Vagina (tissue), 2 donors: ENCODE results near the gene MYH7B. TPM values are rescaled to one million over a fixed set of nuclear protein-coding genes. Genes with fewer than 3 reads are reported as not detected.

Experiments used
- DNase-seq, 2 donors: peaks; one replicate each; pipeline ENCODE4 v3.0.0-alpha.2; 2017; ENCODE audit errors: extremely low spot score in 2 of 2
- H3K27ac ChIP-seq: fragments of 200-600 bp; sonication (generic); one replicate; pipeline ENCODE4 v1.5.1; 2019
- H3K27me3 ChIP-seq: fragments of 200-600 bp; sonication (generic); one replicate; pipeline ENCODE4 v1.5.1; 2019
- H3K36me3 ChIP-seq, 2 donors: fragments of 200-600 bp; sonication (generic); one replicate each; pipeline ENCODE4 v1.5.1; 2017 to 2019
- H3K4me1 ChIP-seq: fragments of 200-600 bp; sonication (generic); one replicate; pipeline ENCODE4 v1.5.1; 2019
- H3K4me3 ChIP-seq, 2 donors: fragments of 200-600 bp; sonication (generic); 1 replicate in 1 of 2; 2 replicates in 1 of 2; pipeline ENCODE4 v1.5.1; 2016 to 2019
- H3K9me3 ChIP-seq: fragments of 200-600 bp; sonication (generic); one replicate; pipeline ENCODE4 v1.5.1; 2019
- POLR2A ChIP-seq, 2 donors: fragments of 450-650 bp; IDR thresholded peaks; one replicate each; pipeline ENCODE4 v1.6.1; 2017; ENCODE audit warnings: antibody characterized with exemption in 2 of 2, mild to moderate bottlenecking in 2 of 2, moderate library complexity in 2 of 2
- POLR2AphosphoS5 ChIP-seq, 2 donors: sonication (generic); formaldehyde crosslinking; IDR thresholded peaks; one replicate each; pipeline ENCODE4 v1.9.0; 2017; ENCODE audit warnings: antibody characterized with exemption in 2 of 2, mild to moderate bottlenecking in 2 of 2, low read depth in 1 of 2; ENCODE audit not compliant: insufficient read depth in 1 of 2
- intact Hi-C: fragments of 100-400 bp; cut with DNase I; formaldehyde crosslinking; loops from one replicate; pipeline ENCODE4 v1.15.1; 2023
- total RNA-seq: library from RNA; depleted of rRNA; stranded (reverse); fragments of >200 nt; gene quantifications from one replicate; pipeline ENCODE4 v1.2.3, GENCODE V29; 2016
- TF ChIP-seq, protein P1 (sequence below), 3 experiments: fragments of 450-650 bp in 2 of 3; fragments of 200-600 bp in 1 of 3; sonication (generic) in 1 of 3; IDR thresholded peaks; one replicate each; pipeline ENCODE4 v1.5.1; 2017 to 2019; ENCODE audit warnings: antibody characterized with exemption in 3 of 3, mild to moderate bottlenecking in 2 of 3, moderate library complexity in 2 of 3

Gene MYH7B
- total RNA-seq, 1 donor from 2014 or later, result under 0.01 TPM

GRCh38 chr20:34916774-34917354 lies 38.8 kb upstream of the MYH7B start:
- no peaks in the 10 kb centered on the region for H3K27me3 ChIP-seq
- H3K9me3 ChIP-seq, result no peaks in the 10 kb centered on the region
- H3K27ac ChIP-seq, result no peak overlapping the region
- TF ChIP-seq, protein P1, sequence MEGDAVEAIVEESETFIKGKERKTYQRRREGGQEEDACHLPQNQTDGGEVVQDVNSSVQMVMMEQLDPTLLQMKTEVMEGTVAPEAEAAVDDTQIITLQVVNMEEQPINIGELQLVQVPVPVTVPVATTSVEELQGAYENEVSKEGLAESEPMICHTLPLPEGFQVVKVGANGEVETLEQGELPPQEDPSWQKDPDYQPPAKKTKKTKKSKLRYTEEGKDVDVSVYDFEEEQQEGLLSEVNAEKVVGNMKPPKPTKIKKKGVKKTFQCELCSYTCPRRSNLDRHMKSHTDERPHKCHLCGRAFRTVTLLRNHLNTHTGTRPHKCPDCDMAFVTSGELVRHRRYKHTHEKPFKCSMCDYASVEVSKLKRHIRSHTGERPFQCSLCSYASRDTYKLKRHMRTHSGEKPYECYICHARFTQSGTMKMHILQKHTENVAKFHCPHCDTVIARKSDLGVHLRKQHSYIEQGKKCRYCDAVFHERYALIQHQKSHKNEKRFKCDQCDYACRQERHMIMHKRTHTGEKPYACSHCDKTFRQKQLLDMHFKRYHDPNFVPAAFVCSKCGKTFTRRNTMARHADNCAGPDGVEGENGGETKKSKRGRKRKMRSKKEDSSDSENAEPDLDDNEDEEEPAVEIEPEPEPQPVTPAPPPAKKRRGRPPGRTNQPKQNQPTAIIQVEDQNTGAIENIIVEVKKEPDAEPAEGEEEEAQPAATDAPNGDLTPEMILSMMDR (IDR thresholded peaks at IDR 0.05), result no peak
- no peak for TF ChIP-seq POLR2AphosphoS5 (IDR thresholded peaks at IDR 0.05; ENCODE audit: insufficient read depth in 1 of 2, low read depth in 1 of 2)
- H3K4me3 ChIP-seq, result no peak overlapping the region
- DNase-seq, result no peak
- peaks cover 0 to 7% of the 10 kb centered on the region in 2 donors for H3K36me3 ChIP-seq
- peaks cover 7% of the 10 kb centered on the region for H3K4me1 ChIP-seq
- intact Hi-C loops, result no loop called here

- no peaks in the 10 kb centered on the region for H3K9me3 ChIP-seq
- DNase-seq, result no peak
- no peak overlapping the region for H3K27ac ChIP-seq
- no peak overlapping the region for H3K4me3 ChIP-seq
- intact Hi-C loops, result no loop called here
- H3K4me1 ChIP-seq, result peaks cover 19% of the 10 kb centered on the region
- peaks cover 0 to 7% of the 10 kb centered on the region in 2 donors for H3K36me3 ChIP-seq
- TF ChIP-seq POLR2AphosphoS5 (IDR thresholded peaks at IDR 0.05; ENCODE audit: insufficient read depth in 1 of 2, low read depth in 1 of 2) (no peak), POLR2A (IDR thresholded peaks at IDR 0.05) (no peak)
- TF ChIP-seq, protein P1 (IDR thresholded peaks at IDR 0.05), result no peak
- no peaks in the 10 kb centered on the region for H3K27me3 ChIP-seq
These were observed 35.6 kb upstream of the MYH7B start for GRCh38 chr20:34920055-34920454.

DNA sequence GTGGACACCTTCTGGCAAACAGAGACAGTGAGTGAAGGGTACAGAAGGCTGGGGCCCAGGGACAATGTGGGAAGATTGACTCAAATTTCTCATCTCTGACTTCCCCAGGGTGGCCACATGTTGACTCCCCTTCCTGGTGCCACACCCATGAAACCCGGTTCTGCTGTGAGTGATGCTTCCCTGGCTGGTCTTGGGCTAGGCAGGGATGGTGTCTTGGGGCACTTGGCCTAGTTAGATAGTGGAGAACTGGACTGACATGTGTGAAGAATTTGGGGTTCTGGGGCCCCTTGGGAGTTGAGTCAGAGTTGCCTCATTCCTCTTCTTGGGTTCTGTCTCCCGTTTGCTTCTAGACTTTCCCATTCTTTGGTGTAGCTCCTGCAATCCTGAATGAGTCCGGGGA lies 34.2 kb upstream of the MYH7B start:
- H3K4me3 ChIP-seq, result no peak overlapping the region
- peak overlapping the region; percentile 52 for H3K27ac ChIP-seq
- no peaks in the 10 kb centered on the region for H3K27me3 ChIP-seq
- no peaks in the 10 kb centered on the region for H3K9me3 ChIP-seq
- DNase-seq, result no peak
- peaks cover 19% of the 10 kb centered on the region for H3K4me1 ChIP-seq
- intact Hi-C loops, result no loop called here
- peaks cover 0 to 19% of the 10 kb centered on the region in 2 donors for H3K36me3 ChIP-seq
- TF ChIP-seq, protein P1 (IDR thresholded peaks at IDR 0.05), result no peak
- no peak for TF ChIP-seq POLR2A (IDR thresholded peaks at IDR 0.05)

DNA sequence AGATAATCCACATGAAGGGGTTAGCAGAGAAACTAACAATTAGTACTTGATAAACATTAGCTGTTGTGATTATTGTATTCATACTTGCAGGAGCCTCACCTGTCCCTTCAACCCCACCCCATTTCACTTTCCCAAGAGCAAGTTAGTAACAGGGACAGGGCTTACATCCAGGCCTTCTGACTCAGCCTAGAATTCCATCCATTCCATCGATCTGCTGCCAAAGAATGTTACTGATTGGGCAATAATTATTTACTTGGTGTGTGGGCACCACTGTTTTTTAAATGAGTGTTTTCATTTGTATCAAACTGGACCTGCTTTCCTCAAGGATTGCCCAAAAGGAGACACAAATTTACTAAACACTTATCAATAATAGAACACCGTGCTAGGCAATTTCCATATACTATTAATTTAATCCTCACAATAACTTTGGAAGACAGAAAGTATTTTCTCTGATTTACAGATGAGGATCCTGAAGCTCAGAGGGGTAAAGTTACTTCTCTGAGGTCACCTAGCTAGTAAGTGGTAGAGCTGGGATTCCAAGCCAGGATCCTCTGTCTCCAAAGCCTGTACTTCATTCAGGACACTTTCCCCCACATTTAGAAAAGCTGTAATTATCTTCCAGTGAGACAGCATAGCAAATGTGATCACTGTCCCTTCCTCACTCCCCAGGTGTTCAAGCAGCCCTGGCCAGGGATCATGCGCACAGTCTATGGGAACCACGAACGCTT lies 32.9 kb upstream of the MYH7B start:
- DNase-seq, result no peak
- Histone ChIP-seq H3K4me1 (peaks cover 19% of the 10 kb centered on the region), H3K4me3 (no peak overlapping the region), H3K27me3 (no peaks in the 10 kb centered on the region), H3K9me3 (no peaks in the 10 kb centered on the region), H3K27ac (peak overlapping the region; percentile 52), H3K36me3 (peaks cover 0 to 19% of the 10 kb centered on the region in 2 donors)
- TF ChIP-seq POLR2AphosphoS5 (IDR thresholded peaks at IDR 0.05; ENCODE audit: insufficient read depth in 1 of 2, low read depth in 1 of 2) (peak in 1 of 2 donors; percentile 92), POLR2A (IDR thresholded peaks at IDR 0.05) (no peak)
- intact Hi-C loops, result no loop called here

DNA sequence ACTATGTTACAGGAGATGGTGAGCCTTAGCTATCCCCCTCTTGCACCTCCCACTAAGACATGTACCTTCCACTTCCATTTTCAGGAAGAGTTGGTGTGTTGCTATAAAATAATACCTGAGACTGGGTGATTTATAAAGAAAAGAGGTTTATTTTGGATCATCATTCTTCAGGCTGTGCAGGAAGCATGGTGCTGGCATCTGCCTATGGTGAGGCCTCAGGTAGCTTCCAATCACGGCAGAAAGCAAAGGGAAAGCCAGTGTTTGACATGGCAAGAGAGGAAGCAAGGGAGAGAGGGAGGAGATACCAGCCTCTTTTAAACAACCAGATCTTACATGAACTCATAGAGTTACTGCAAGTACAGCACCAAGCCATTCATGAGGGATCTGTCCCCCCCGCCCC lies 32.3 kb upstream of the MYH7B start:
- no peak for TF ChIP-seq POLR2A (IDR thresholded peaks at IDR 0.05)
- TF ChIP-seq POLR2AphosphoS5 (IDR thresholded peaks at IDR 0.05; ENCODE audit: insufficient read depth in 1 of 2, low read depth in 1 of 2), result no peak
- TF ChIP-seq, protein P1 (IDR thresholded peaks at IDR 0.05), result no peak
- Histone ChIP-seq H3K4me3 (no peak overlapping the region), H3K27me3 (no peaks in the 10 kb centered on the region), H3K9me3 (no peaks in the 10 kb centered on the region), H3K36me3 (peaks cover 0 to 21% of the 10 kb centered on the region in 2 donors), H3K4me1 (peaks cover 19% of the 10 kb centered on the region), H3K27ac (peak overlapping the region; percentile 52)
- DNase-seq, result no peak
- intact Hi-C loops, result no loop called here
